Lung (tissue), 12 donors: ENCODE measurements around the gene TACR1. TPM values are rescaled to one million over a fixed set of nuclear protein-coding genes. Genes with fewer than 3 reads are reported as not detected.

Source experiments
- ATAC-seq: fragments of 200-7000 bp; cut with Tn5 transposase; one replicate; pipeline ENCODE4 v1.9.1; 2020; ENCODE audit warnings: moderate number of reproducible peaks; ENCODE audit not compliant: insufficient read depth, low FRiP score
- DNase-seq, 3 donors: peaks; one replicate each; pipeline ENCODE4 v3.0.0-alpha.2; 2013 to 2017
- H3K27ac ChIP-seq, 2 donors: one replicate each; pipeline ENCODE4 v1.5.1; 2013; ENCODE audit warnings: mild to moderate bottlenecking in 2 of 2, moderate library complexity in 2 of 2, control low read depth in 1 of 2, inconsistent platforms in 1 of 2, low read depth in 1 of 2, low read length in 1 of 2
- H3K27me3 ChIP-seq, 3 donors: one replicate each; pipeline ENCODE4 v1.5.1; 2013; ENCODE audit warnings: low read length in 2 of 3; ENCODE audit not compliant: control insufficient read depth in 3 of 3, insufficient read depth in 3 of 3
- H3K36me3 ChIP-seq, 4 donors: one replicate each; pipeline ENCODE4 v1.5.1; 2013; ENCODE audit warnings: low read length in 4 of 4, mild to moderate bottlenecking in 1 of 4, moderate library complexity in 1 of 4; ENCODE audit not compliant: control insufficient read depth in 4 of 4, insufficient read depth in 4 of 4
- H3K4me1 ChIP-seq, 5 donors: one replicate each; pipeline ENCODE4 v1.5.1; 2013; ENCODE audit warnings: low read length in 5 of 5, mild to moderate bottlenecking in 2 of 5, moderate library complexity in 1 of 5; ENCODE audit not compliant: control insufficient read depth in 5 of 5, insufficient read depth in 5 of 5
- H3K4me3 ChIP-seq: one replicate; pipeline ENCODE4 v1.5.1; 2013; ENCODE audit warnings: mild to moderate bottlenecking, control low read depth, moderate library complexity
- H3K9ac ChIP-seq, 2 donors: one replicate each; pipeline ENCODE4 v1.5.1; 2013; ENCODE audit warnings: low read length in 2 of 2, control low read depth in 1 of 2; ENCODE audit not compliant: insufficient read depth in 1 of 2
- H3K9me3 ChIP-seq, 4 donors: one replicate each; pipeline ENCODE4 v1.5.1; 2013; ENCODE audit warnings: low read length in 3 of 4, mild to moderate bottlenecking in 1 of 4, moderate library complexity in 1 of 4; ENCODE audit not compliant: control insufficient read depth in 4 of 4, insufficient read depth in 3 of 4
- CTCF ChIP-seq: IDR thresholded peaks from 2 replicates; pipeline ENCODE4 v1.5.1; 2012; ENCODE audit warnings: mild to moderate bottlenecking; ENCODE audit errors: control extremely low read depth, extremely low read depth
- WGBS, 2 donors: extraction: QIAGEN DNeasy Blood & Tissue Kit; methylation state at CpG; one replicate each; pipeline ENCODE4 v1.1.7; 2013; 5-methylcytosine and 5-hydroxymethylcytosine counted together
- polyA plus RNA-seq, 2 donors: library from polyadenylated mRNA; stranded (reverse); fragments of 200-250 nt; gene quantifications; one replicate each; pipeline ENCODE4 v1.2.1, GENCODE V29; 2013
- total RNA-seq, 2 donors: library from RNA; depleted of rRNA in 1 of 2; stranded (reverse); fragments of >200 nt in 1 of 2; gene quantifications; one replicate each; pipeline ENCODE4 v1.2.1, GENCODE V29; 2014 to 2021
- donor health status: control.
- donor health status: control.
- donor health status: Bipolar disorder and iron deficiency.
- donor health status: healthy.
- donor health status: DM: yes; HTN: yes; CAD: no.

TACR1 gene
- total and polyA plus RNA-seq, 4 donors = 0.33 to 1.6 (median 0.59) TPM

GRCh38 chr2:75031906-75032803 is 167.2 kb downstream of the TACR1 start:
- WGBS, 2 donors = 92 to 94% methylated on average over 5 of the region's 5 CpGs
- H3K4me3 ChIP-seq = no peak overlapping the region
- peaks cover 0 to 12% (median 5%) of the 10 kb centered on the region in 5 donors for H3K4me1 ChIP-seq
- no peak overlapping the region for H3K27ac ChIP-seq
- ATAC-seq (no peak), DNase-seq (no peak)
- H3K27me3 ChIP-seq = no peaks in the 10 kb centered on the region
- no peaks in the 10 kb centered on the region for H3K9me3 ChIP-seq
- no peak overlapping the region for H3K9ac ChIP-seq
- no peaks in the 10 kb centered on the region for H3K36me3 ChIP-seq
- TF ChIP-seq CTCF = no peak

DNA sequence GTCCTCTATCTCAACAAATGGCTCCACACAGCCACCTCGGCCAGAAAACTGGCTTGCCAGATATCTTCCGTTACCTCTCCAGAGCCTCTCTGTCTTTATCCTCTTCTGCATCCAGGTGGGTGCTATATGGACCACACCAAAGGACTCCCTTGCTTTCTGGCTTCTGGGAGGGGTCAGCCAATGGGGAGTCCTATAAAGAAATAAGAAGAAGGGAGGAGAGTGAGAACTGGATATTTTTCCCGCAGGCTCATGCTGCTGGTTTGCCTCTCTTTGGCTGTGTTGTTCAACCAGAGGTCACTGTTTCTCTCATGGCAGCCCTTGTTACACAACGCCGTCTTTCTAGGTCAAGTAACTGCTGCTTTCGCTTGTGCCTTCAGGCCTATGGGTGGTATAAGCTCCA is 168.1 kb downstream of the TACR1 start:
- DNase-seq = no peak
- Histone ChIP-seq H3K27ac (no peak overlapping the region), H3K27me3 (no peaks in the 10 kb centered on the region), H3K9me3 (no peaks in the 10 kb centered on the region), H3K9ac (no peak overlapping the region), H3K4me1 (peaks cover 0 to 11% (median 5%) of the 10 kb centered on the region in 5 donors), H3K4me3 (no peak overlapping the region), H3K36me3 (no peaks in the 10 kb centered on the region)
- TF ChIP-seq CTCF = no peak
- no peak for ATAC-seq
- 96 to 99% methylated on average over 6 of the region's 6 CpGs for WGBS, 2 donors

DNA sequence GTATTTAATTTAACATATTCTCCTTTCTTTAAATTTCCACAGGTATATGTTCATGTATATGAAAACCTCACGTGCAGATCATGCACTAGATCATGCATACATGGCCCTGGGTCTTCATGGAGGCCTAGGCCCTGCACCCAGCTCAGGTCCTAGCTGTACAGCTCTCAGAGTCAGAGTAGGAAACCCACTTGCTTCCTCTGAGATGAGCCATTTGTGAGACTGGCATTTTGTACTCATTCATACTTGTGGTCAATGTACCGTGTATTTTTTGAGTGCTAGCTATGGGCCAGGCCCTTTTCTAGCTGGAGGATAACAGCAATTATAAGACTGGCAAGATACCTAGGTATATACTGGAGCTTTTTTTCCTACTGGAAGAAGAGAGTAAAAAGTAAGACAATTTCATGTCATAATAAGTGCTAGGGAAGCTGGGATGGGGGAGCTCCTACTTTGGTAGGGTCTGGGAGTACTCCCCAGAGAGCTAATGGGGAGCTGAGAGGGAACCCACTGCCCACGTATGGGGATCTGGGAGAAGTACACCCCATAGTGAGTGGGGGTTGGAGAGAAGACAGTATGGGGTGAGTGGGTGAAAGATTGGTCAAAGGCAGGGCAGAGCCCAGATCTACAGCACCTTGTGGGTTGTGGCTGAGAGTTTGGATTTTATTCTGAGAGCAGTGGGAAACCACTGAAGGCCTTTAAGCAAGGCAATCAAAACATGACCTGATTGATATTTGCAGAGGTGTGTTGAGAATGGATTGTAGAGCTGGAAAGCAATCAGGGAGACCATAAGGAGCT is 168.9 kb downstream of the TACR1 start:
- H3K27me3 ChIP-seq = no peaks in the 10 kb centered on the region
- ATAC-seq (no peak), DNase-seq (no peak)
- H3K36me3 ChIP-seq = no peaks in the 10 kb centered on the region
- H3K9me3 ChIP-seq = no peaks in the 10 kb centered on the region
- no peak overlapping the region for H3K27ac ChIP-seq
- H3K4me3 ChIP-seq = no peak overlapping the region
- no peak overlapping the region for H3K9ac ChIP-seq
- no peak for TF ChIP-seq CTCF
- H3K4me1 ChIP-seq = peaks cover 0 to 6% (median 3%) of the 10 kb centered on the region in 5 donors
- WGBS, 2 donors = 89 to 93% methylated on average over 3 of the region's 3 CpGs
